GM18519 (cell line): ENCODE data around the gene CCDC180.
"Not testable (repeated sequence)": the region's sequence is repeated elsewhere in the genome, so short reads cannot be mapped to it uniquely, and the experiment has no call there.

ENCODE experiments used
- ATAC-seq: cut with Tn5 transposase; IDR thresholded peaks from one replicate; pipeline ENCODE4 v1.9.1; 2021; ENCODE audit warnings: mild to moderate bottlenecking, moderate library complexity; ENCODE audit not compliant: unreplicated experiment, low FRiP score

Gene CCDC180

DNA sequence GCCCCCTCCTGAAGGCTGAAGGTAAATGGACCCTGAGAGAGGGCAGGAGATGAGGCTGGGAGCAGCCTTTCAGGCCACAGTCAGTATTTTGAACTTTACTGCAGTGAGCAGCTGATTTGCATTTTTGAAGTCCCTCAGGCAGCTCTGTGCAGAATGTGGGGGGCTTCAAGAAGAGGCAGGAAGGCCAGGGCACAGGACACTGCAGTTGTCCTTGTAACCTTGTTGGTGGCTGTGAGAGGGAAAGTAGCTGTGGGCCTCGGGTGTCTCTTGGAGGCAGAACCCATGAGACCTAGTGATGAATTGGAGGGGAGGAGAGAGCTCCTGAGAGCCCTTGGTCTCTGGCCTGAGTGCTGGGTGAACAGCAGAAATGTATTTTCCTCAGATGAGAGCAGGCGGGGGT is 2.6 kb downstream of the CCDC180 start:
- ATAC-seq, result no peak

GRCh38 chr9:97310896-97311295 is 3.4 kb downstream of the CCDC180 start:
- ATAC-seq, result no peak

DNA sequence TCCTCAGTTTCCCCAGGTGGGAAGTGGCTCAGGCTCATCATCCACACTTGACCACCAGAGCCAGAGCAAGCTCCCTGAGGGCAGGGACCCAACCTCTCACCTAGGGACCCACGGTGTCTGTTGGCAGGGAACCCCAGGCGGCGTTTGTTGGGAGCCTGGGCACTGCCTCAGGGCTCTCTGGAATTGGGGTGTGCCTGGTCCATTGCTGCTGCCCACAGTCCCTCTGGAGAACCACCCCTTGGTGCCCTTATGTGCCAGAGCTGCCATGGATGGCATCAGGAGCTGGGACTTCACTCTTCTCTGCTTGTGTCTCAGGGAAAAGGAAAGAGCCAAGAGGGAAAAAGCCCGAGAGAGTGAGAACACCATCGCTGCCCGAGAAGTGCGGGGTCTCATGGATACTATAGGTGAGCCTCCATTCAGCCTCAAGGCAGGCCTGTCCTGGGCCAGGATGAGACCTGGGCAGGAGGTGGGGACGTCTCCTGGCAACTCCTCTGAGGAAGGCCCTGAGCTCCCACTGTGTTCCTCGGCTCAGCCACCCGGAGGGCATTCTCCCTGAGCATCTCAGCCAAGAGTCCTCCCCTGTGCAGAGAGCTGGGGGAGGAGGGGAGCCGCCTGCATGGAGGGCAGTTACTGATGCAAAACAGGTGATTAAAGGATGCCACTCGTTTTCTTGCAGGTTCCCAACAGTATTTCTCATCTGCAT is 4.5 kb downstream of the CCDC180 start:
- no peak for ATAC-seq

DNA sequence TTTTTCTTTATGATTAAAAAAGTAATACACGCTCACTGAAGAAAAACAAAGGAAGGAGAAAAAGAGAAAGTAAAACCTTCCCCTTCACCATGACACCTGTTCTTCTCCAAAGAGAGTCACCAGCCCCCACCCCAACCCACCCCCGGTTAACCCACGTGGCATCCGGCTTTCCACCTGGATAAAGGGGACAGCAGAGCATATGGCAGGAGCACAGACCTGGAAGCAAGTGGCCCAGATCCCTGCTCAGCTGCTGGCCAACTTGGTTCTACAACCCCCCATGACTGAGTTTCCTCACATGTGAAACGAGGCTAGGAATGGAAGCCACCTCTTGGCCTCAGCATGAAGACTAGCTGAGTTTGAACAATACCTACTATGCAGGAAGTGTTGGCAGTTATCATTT is 5.1 kb downstream of the CCDC180 start:
- no peak for ATAC-seq

DNA sequence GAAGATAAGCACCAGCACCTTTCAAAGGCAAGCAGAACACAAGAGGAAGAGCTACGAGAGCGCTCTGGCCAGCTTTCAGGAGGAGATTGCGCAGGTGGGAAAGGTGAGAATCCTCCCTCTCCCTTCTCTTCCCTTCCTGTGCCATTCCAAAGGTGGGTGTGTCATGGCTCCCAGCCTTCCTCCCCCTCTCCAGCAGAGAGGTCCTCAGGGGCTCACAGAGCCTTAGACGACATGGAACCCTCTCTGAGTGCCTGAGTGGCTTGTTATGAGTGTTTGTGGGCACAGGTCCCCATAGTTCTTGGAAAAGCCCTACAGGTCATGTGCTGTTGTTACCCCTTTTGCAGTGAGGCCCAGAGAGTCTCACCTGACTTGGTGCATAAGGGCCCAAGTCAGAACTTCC is 5.8 kb downstream of the CCDC180 start:
- no peak for ATAC-seq

DNA sequence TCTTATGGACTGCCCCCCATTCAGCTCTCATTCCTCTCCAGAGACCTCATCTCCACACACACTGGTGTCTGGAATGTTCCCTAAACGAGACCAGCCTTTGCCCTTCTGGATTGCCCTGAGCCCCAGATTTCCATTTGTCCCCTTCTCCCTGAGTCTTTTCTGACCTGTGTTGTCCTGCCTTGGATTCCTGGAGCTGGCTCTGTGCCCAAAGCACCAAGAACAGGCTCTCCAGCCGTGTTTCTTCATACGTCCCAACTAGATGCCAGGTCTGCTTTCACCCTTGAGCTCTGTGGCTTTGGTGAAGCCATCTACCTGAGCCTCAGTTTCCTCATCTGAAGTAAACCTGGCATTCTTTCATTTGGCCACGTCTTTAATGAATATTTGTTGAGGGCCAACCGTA is 6.3 kb downstream of the CCDC180 start:
- no peak for ATAC-seq

DNA sequence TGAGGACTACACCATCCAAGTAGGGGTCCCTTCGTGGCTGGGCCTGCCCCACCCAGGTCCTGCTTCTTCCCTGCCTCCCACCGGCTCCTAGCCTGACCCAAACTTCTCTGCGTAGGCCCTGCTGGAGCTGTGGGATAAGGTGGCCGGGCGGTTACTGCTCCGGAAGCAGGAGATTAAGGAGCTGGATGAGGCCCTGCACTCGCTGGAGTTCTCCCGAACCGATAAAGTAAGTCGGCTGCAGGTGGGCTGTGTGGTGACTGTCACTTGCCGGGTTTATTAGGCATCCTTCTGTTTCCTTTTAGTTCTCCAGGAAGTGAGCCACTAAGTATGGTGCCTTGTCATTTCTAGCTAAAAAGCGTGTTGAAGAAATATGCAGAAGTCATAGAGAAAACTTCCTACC is 7.0 kb downstream of the CCDC180 start:
- ATAC-seq, result no peak

DNA sequence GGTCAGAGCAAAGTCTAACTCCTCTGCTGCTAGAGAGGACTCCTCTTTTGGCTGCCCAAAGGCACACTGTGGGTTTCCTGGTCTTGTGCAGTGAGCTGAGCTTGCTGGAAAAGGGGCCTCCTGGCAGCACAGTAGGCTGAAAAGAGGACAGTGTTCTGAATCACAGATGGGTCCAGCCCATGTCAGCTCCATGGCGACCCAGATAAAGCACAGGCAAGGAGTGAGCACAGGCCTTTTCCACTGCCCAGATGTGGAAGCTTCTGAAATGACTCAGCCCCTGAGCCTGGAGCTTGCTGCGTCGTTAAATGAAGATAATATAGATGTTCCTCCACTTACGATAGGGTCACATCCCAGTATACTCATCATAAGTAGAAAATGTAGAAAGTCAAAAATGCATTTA is 8.1 kb downstream of the CCDC180 start:
- no peak for ATAC-seq

DNA sequence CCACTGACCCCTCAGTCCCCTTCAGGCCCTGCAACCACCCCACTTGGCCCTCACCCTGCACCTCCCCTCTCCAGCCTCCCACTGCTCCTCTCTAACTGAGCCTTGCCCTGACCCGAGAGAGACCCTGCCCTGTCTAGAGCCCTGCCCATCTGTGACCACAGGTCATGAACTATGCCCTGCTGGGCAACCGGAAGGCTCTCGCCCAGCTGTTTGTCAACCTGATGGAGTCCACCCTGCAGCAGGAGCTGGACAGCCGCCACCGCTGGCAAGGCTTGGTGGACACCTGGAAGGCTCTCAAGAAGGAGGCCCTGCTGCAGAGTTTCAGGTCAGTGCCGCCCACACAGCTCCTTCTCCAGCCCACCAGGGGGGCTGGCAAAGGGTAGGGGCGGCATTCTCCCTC is 9.4 kb downstream of the CCDC180 start:
- ATAC-seq, result no peak

GRCh38 chr9:97318433-97318832 is 11.0 kb downstream of the CCDC180 start:
- no peak for ATAC-seq

DNA sequence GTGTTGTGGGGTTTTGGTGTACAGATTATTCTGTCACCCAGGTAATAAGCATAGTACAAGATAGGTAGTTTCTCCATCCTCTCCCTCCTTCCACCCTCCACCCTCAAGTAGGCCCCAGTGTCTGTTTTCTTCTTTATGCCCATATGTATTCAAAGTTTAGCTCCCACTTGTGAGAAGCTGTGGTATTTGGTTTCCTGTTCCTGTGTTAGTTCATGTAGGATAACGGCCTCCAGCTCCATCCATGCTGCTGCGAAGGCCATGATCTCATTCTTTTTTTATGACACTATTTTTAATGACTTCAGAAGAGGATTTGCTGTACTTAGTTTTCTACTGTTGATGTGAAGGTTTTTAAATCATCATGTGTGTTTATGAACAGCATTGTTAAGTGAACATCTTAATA is 11.9 kb downstream of the CCDC180 start:
- ATAC-seq, result no peak

DNA sequence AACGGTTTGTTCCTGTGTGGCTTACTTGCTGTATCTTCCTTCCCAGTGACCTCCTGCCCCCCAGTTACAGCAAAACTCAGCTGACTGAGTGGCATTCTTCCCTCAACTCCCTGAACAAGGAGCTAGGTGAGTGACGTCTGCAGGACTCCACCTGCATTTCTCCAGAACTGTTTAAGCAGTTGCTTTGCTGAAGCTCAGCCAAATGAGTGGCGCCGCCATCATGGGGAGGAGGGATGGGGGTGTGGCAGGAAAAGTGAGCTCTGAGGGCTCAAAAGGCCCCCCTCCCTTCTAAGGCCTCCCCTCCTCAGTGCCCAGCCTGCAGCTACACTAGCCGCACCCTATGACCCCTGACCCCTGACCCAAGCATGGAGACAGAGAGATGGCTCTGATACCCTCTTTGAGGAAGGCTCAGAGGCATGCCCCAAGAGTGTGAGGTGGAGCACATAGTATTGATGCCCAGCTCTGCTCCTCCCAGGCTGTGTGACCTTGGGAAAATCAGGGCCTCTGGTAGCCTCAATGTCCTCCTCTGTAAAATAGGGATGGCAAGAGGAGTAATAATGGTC is 12.7 kb downstream of the CCDC180 start:
- ATAC-seq, result no peak

- no peak for ATAC-seq
These were observed 13.8 kb downstream of the CCDC180 start for GRCh38 chr9:97321251-97321650.

- no peak for ATAC-seq
These were observed 14.2 kb downstream of the CCDC180 start for GRCh38 chr9:97321691-97322090.

DNA sequence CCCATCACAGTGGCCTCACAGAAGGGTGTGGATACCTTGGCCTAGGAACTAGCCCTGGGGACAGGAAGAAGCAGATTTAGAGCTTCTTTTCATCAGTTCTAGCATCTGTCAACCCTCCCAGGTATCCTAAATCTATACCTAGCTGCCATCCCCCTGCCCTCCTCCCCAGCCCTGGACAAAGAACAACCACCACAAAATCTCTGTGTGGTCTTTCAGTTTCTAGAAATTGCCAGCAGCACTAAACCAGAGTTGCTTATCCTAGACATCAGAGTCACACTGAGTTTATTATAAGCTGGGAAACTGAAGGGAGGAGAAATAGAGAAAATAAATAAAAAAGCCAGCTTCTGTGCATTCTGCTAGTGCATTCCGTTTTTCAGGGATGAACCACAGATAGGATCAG is 14.6 kb downstream of the CCDC180 start:
- no peak for ATAC-seq

DNA sequence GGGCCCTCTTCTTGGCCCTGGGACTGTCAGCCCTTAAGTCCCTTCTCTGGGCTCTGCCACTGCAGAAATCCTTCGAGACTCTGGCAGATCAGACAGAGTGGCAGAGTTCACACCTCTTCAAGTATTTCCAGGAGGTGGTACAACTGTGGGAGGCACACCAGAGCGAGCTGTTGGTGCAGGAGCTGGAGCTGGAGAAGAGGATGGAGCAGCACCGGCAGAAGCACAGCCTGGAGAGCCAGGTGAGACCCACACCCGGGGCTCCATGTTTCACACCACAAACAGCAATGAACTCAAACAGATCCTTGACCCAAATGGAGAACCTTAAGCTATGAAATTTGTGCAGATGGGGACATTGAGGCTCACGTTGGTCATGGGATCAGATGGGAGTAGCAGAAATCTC is 17.5 kb downstream of the CCDC180 start:
- ATAC-seq, result no peak

DNA sequence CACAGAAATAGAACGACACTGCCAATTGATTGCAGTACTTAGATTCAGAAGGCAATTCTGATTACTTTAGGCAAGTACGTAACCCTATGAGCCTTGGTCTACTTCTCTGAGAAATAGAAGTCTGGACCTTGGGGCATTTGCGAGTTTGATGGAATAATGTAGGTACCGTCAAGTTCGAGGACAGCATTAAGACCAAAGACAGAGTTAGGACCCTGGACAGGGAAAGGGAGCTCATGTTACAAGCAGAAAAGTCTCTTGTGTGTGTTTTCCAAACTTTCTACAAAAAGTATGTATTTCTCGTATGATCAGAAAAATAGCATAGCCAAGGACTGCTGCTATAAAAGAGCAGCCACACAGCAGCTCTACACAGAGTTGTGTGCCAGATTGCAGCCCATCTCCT is 20.1 kb downstream of the CCDC180 start:
- no peak for ATAC-seq

DNA sequence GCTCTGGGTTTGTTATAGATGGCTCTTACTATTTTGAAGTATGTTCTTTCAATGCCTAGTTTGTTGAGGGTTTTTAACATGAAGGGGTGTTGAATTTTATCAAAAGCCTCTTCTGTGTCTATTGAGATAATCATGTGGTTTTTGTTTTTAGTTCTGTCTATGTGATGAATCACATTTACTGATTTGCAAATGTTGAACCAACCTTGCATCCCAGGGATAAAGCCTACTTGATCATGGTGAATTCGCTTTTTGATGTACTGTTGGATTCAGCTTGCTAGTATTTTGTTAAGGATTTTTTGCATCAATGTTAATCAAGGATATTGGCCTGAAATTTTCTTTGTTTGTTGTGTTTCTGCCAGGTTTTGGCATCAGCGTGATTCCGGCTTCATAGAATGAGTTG is 25.5 kb downstream of the CCDC180 start:
- ATAC-seq, result no peak

DNA sequence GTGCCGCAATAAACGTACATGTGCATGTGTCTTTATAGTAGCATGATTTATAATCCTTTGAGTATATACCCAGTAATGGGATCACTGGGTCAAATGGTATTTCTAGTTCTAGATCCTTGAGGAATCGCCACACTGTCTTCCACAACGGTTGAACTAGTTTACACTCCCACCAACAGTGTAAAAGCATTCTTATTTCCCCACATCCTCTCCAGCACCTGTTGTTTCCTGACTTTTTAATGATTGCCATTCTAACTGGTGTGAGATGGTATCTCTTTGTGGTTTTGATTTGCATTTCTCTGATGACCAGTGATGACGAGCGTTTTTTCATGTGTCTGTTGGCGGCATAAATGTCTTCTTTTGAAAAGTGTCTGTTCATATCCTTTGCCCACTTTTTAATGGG is 28.2 kb downstream of the CCDC180 start:
- not testable (repeated sequence) for ATAC-seq

- no peak for ATAC-seq
These were observed 41.4 kb downstream of the CCDC180 start for GRCh38 chr9:97348871-97349270.

DNA sequence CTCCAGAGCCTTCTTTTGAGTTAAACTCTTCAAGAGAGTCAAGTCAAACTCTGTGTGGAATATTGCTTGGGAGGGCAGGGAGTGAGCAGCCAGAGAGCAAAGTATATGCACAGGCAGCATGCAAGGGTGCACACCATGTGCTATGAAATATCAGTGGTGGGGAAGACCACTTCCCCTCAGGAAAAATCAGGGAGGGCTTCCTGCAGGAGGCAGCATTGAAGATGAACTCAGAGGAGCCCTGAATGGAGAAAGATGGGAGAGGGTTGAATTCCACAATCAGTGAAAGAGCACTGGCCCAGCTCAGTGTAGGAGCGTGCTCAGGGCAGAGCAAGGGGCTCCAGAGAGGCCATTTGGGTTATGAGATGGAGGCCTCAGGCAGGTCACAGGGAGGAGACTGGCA is 41.9 kb downstream of the CCDC180 start:
- ATAC-seq, result no peak

GRCh38 chr9:97354637-97355036 is 47.2 kb downstream of the CCDC180 start:
- ATAC-seq, result no peak

DNA sequence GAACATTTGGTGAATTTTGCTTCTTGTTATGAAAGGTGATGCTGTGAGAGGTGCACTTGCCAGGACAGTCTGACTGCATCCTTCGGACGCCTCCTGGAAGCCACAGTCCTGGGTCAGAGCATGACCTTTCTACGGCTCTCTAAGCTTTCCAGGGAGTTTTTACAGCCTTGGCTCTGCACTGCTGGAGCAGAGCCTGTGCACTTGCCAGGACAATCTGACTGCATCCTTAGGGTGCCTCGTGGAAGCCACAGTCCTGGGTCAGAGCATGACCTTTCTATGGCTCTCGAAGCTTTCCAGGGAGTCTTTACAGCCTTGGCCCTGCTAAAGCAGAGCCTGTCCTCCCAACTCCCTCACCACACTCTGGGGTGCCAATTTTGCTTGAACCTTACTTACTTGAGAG is 49.6 kb downstream of the CCDC180 start:
- ATAC-seq, result no peak
